ENCODE measurements around the gene PAXX.
"Not testable (repeated sequence)": the region's sequence is repeated elsewhere in the genome, so short reads cannot be mapped to it uniquely, and the experiment has no call there.

PAXX gene

DNA sequence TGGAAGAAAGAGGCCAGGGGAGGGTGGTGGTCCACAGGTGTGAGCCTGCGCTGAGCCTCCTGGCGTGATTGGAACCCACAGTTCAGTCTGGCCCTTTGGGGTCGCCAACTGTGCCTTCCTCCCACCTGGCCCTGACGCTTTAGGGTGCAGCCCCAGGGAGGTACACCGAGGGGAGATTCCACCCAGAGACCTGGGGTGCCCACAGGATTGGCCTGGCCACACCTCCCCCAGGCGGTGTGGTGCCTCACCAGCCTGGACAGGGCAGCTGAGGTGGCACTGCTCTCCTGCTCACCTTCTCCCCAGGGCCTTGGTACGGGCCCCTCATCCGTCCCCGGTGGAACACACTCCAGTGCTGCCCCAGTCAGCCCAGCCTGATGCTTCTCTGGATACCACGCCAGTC is 5.1 kb downstream of the PAXX start:
- no peak overlapping the region for H3K4me3 ChIP-seq
- no peaks in the 10 kb centered on the region for H3K9me3 ChIP-seq (replicated peaks in 1 of 11)
- H4K20me1 ChIP-seq, result peaks cover 0 to 32% (median 11%) of the 10 kb centered on the region in 11 experiments; a peak in 14 of 22 replicates
- H3K27me3 ChIP-seq, result no peaks in the 10 kb centered on the region; a peak in 1 of 22 replicates
- peak overlapping the region in 8 of 11 experiments; percentile 38 to 89 (median 78); a peak in 14 of 22 replicates for H3K27ac ChIP-seq
- H3K9ac ChIP-seq, result peak overlapping the region in 7 of 11 experiments; percentile 27 to 58 (median 51); a peak in 15 of 22 replicates
- H3K4me2 ChIP-seq, result peak overlapping the region; percentile 81 to 93 (median 89)
- H3K36me3 ChIP-seq, result peaks cover 0 to 19% (median 8%) of the 10 kb centered on the region in 11 experiments; a peak in 10 of 22 replicates
- H3K4me1 ChIP-seq, result peaks cover 68 to 96% (median 85%) of the 10 kb centered on the region in 10 experiments
- TF ChIP-seq Cebpa-rat (IDR thresholded peaks at IDR 0.05), result no peak

DNA sequence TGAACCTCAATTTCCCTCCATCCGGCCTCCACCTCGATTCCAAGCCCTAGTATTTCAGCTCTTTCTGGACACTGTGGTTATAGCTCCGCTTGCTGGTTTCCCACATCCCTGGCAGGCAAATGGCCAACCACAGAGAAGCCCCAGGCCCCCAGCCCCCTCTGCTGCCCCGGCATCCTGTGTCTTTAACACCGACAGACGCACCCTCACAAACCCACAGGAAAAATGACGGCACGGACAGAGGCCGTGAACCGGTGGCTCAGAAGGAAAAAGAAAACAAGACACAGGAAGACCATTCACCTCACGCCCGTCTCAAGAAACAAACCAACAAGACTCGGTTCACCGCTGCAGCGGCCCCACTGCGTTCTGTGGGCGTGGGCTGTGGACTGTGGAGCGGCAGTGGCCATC is 5.6 kb downstream of the PAXX start:
- H3K4me2 ChIP-seq, result peak overlapping the region; percentile 81 to 93 (median 89)
- no peak overlapping the region for H3K4me3 ChIP-seq
- peaks cover 0 to 19% (median 8%) of the 10 kb centered on the region in 11 experiments; a peak in 10 of 22 replicates for H3K36me3 ChIP-seq
- H3K4me1 ChIP-seq, result peaks cover 65 to 98% (median 82%) of the 10 kb centered on the region in 10 experiments
- H3K27ac ChIP-seq, result peak overlapping the region in 9 of 11 experiments; percentile 10 to 89 (median 76); a peak in 16 of 22 replicates
- TF ChIP-seq Cebpa-rat (IDR thresholded peaks at IDR 0.05), result no peak
- H4K20me1 ChIP-seq, result peaks cover 0 to 29% (median 9%) of the 10 kb centered on the region in 11 experiments; a peak in 14 of 22 replicates
- H3K9me3 ChIP-seq (replicated peaks in 1 of 11), result no peaks in the 10 kb centered on the region
- no peaks in the 10 kb centered on the region; a peak in 1 of 22 replicates for H3K27me3 ChIP-seq
- H3K9ac ChIP-seq, result peak overlapping the region in 8 of 11 experiments; percentile 3 to 58 (median 48); a peak in 15 of 22 replicates

DNA sequence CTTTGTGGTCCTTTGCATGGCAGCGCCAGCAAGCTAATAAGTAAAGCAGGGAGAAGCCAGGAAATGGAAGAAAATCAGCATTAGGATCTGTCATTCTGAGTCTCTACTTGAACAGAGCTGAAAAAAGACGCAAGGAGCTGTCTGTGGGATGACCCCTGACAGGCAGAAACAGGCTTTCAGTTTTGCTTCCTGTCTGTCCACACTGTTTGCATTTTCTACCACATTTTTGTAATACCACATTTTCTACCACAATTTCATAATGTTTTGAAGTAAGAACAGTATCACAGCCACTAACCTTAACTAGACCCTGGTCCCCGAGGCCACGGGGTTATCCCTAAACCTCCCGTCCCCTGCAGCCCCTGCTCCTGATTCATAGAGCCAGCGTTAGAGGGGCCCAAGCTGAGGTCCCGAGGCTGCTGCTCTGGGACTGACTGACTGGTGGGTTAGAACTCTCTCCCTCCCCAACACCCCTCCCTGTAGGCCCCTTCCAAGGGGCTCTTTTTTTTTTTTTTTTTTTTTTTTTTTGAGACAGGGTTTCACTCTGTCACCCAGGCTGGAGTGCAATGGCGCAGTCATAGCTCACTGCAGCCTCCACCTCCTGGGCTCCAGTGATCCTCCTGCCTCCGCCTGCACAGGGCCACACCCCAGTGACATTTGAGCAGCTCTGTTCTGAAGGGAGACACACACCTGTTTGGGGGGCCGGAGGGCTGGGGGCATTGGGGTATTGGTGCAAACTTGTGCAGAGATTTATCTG is 8.1 kb downstream of the PAXX start:
- H3K36me3 ChIP-seq, result peaks cover 0 to under 1% (median 0%) of the 10 kb centered on the region in 11 experiments; a peak in 1 of 22 replicates
- peaks cover 5 to 11% (median 10%) of the 10 kb centered on the region in 11 experiments; a peak in 19 of 22 replicates for H3K9me3 ChIP-seq (replicated peaks in 1 of 11)
- H3K9ac ChIP-seq, result peak overlapping the region; percentile 32 to 73 (median 60); a peak in 20 of 22 replicates
- H3K4me3 ChIP-seq, result peak overlapping the region in 3 of 10 experiments; percentile 15 to 38 (median 18); a peak in 3 of 20 replicates
- H3K4me2 ChIP-seq, result peak overlapping the region; percentile 51 to 92 (median 85)
- H3K27me3 ChIP-seq, result no peaks in the 10 kb centered on the region; a peak in 1 of 22 replicates
- peak overlapping the region; percentile 20 to 89 (median 76); a peak in 20 of 22 replicates for H3K27ac ChIP-seq
- peak in 5 of 11 experiments; percentile 26 to 56 (median 39); a peak in 5 of 22 replicates for TF ChIP-seq Cebpa-rat (IDR thresholded peaks at IDR 0.05)
- H3K4me1 ChIP-seq, result peaks cover 53 to 82% (median 68%) of the 10 kb centered on the region in 10 experiments
- peaks cover 0 to 12% (median 0%) of the 10 kb centered on the region in 11 experiments; a peak in 5 of 22 replicates for H4K20me1 ChIP-seq

DNA sequence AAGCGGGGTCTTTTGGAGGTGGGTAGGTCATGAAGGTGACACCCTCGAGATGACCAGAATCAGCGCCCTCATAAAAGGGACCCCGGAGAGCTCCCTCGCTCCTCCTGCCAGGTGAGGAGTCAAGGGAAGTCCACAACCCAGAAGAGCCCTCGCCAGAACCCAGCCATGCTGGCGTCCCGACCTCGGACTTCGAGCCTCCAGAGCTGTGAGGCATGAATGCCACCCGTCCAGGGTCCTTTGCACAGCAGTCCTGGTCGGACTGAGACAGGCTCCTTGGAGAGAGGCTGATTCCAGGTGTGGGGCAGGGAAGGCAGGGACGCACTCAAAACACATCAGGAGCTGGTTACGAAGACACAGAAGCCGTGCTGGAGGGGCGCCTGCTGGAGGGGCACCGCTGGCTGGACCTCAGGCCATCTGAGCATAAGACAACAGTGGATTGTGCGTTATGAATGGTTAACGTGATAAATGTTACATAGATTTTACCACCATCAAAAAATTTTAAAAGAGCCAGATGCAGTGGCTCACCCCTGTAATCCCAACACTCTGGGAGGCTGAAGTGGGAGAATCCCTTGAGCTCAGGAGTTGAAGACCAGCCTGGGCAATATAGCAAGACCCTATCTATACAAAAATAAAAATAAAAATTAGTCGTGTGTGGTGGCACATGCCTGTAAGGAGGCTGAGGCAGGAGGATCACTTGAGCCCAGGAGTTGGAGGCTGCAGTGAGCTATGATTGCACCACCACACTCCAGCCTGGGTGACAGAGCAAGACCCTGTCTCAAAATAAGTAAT is 9.8 kb downstream of the PAXX start:
- H3K27ac ChIP-seq, result peak overlapping the region in 4 of 11 experiments; percentile 13 to 85 (median 60); a peak in 5 of 22 replicates
- no peaks in the 10 kb centered on the region; a peak in 1 of 22 replicates for H3K36me3 ChIP-seq

DNA sequence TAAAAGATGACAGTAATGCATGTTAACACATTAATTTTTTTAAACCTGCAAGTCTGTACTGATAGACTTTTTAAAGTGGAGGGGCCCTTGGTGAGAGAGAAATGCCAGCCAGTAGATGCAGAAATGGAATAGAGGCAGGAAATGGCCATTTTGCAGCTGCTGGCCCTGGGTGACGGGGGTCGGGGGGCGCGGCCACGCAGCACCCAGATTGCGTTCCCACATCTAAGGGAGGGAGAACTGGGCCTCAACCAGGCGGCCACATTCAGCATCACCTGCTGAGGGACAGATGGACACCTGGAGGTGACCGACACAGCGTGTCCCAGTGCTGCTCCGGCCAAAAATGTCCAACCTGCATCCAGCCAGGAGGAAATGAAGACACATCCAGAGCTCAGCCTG is 10.4 kb downstream of the PAXX start:
- Histone ChIP-seq H3K27me3 (no peaks in the 10 kb centered on the region), H3K36me3 (peaks cover 0 to 4% (median 0%) of the 10 kb centered on the region in 11 experiments; a peak in 9 of 22 replicates), H4K20me1 (0 out of 22 replicates have a peak, but pooled peaks cover 0 to 4% (median 0%) of the 10 kb centered on the region in 11 experiments), H3K4me1 (peaks cover 42 to 80% (median 60%) of the 10 kb centered on the region in 10 experiments), H3K9ac (no peak overlapping the region), H3K9me3 (replicated peaks in 1 of 11) (peaks cover 6 to 16% (median 12%) of the 10 kb centered on the region in 11 experiments; a peak in 19 of 22 replicates), H3K4me2 (peak overlapping the region in 2 of 11 experiments; percentile 18 to 22; a peak in 1 of 22 replicates), H3K27ac (peak overlapping the region in 3 of 11 experiments; percentile 5 to 32 (median 26); a peak in 1 of 22 replicates), H3K4me3 (no peak overlapping the region)
- TF ChIP-seq Cebpa-rat (IDR thresholded peaks at IDR 0.05), result no peak

More for the DNA sequence above, 9.8 kb downstream of the PAXX start:
- no peak for TF ChIP-seq Cebpa-rat (IDR thresholded peaks at IDR 0.05)
- Histone ChIP-seq H3K27me3 (no peaks in the 10 kb centered on the region; a peak in 1 of 22 replicates), H3K4me1 (peaks cover 48 to 82% (median 64%) of the 10 kb centered on the region in 10 experiments), H3K4me2 (peak overlapping the region in 6 of 11 experiments; percentile 7 to 90 (median 58); a peak in 6 of 22 replicates), H3K4me3 (no peak overlapping the region), H4K20me1 (no peaks in the 10 kb centered on the region), H3K9ac (0 out of 22 replicates have a peak overlapping the region, but pooled peaks of 1 of the 11 experiments have one; percentile 28), H3K9me3 (replicated peaks in 1 of 11) (peaks cover 6 to 16% (median 12%) of the 10 kb centered on the region in 11 experiments; a peak in 19 of 22 replicates)

DNA sequence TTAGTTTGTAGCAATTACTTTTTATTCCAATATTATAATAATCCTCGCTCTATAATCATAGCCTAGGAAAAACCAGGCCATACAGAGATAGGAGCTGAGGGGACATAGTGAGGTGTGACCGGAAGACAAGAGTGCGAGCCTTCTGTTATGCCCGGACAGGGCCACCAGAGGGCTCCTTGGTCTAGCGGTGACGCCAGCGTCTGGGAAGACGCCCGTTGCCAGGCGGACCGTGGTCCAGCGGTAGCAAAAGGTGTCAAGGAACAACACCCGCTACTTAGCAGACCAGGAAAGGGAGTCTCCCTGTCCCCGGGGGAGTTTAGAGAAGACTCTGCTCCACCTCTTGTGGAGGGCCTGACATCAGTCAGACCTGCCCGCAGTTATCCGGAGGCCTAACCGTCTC is 12.1 kb downstream of the PAXX start:
- not testable (repeated sequence) for H3K9ac ChIP-seq
- H3K36me3 ChIP-seq, result peaks cover 0 to 12% (median 3%) of the 10 kb centered on the region in 11 experiments; a peak in 10 of 22 replicates

DNA sequence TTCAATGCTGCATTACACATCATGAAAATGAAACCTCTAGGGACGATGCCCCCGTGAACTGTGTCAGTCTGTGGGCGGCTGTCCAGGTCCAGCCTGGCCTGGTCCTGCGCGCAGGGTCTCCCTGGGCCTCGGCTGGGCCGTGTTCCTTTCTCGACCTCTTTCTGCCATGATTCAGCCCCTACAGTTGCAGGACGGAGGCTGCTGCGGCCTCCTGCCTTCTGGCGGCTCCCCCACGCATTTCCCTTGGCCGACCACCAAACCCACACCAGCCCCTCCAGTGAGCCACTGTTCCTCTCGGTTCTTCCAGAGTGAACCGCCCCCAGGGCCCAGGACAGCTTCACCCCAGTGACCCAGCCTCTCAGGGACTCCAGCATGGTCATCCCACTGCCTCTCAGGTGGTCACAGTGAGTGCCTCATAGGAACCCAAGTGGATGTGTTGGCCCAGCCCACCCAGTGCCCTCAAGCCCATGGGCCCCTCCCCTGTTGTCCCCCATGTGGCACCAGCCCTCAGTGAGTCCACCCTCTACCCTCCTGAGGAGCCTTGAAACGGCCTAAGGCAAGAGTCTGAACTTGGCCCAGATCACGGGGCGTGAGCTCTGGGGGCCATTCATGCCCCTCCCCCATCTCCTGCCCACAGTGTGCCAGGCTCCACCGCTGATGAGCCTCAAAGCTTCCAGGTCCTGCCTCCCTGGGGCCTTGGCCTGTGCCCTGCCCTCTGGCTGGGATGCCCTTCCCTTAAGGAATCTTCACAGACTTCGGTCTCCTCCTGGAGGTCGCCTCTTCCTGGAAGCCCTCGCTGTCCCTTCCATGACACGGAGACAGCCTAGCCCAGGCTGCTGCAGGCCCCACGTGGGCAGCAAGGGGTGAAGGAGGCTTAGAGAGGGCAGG is 14.1 kb downstream of the PAXX start:
- Histone ChIP-seq H3K4me3 (no peak overlapping the region), H3K9me3 (replicated peaks in 1 of 11) (peaks cover 6 to 16% (median 12%) of the 10 kb centered on the region in 11 experiments; a peak in 19 of 22 replicates), H4K20me1 (peaks cover 0 to 11% (median 0%) of the 10 kb centered on the region in 11 experiments; a peak in 1 of 22 replicates), H3K27ac (peak overlapping the region in 6 of 11 experiments; percentile 14 to 36 (median 26); a peak in 5 of 22 replicates), H3K4me2 (peak overlapping the region; percentile 13 to 77 (median 61); a peak in 19 of 22 replicates), H3K9ac (peak overlapping the region in 6 of 11 experiments; percentile 4 to 23 (median 13); a peak in 4 of 22 replicates), H3K36me3 (peaks cover 0 to 25% (median 14%) of the 10 kb centered on the region in 11 experiments; a peak in 15 of 22 replicates), H3K27me3 (no peaks in the 10 kb centered on the region), H3K4me1 (peaks cover 5 to 51% (median 31%) of the 10 kb centered on the region in 10 experiments; a peak in 19 of 20 replicates)
- TF ChIP-seq Cebpa-rat (IDR thresholded peaks at IDR 0.05), result no peak

More for the DNA sequence above, 12.1 kb downstream of the PAXX start:
- peaks cover 0 to 11% (median 0%) of the 10 kb centered on the region in 11 experiments; a peak in 1 of 22 replicates for H4K20me1 ChIP-seq
- not testable (repeated sequence) for H3K27ac ChIP-seq, H3K4me3 ChIP-seq, H3K4me2 ChIP-seq, H3K27me3 ChIP-seq
- H3K4me1 ChIP-seq, result peaks cover 26 to 72% (median 49%) of the 10 kb centered on the region in 10 experiments
- H3K9me3 ChIP-seq (replicated peaks in 1 of 11), result peaks cover 6 to 16% (median 12%) of the 10 kb centered on the region in 11 experiments; a peak in 19 of 22 replicates

Measured in BLaER1 treated with 17β-estradiol and CSF1 and Interleukin-3, amounts not matched to agents 10 nM and 100 nM (cell line).